CD4-positive, CD25-positive, alpha-beta regulatory T cell (primary cell): Measurements from ENCODE around the gene CELSR1. TPM values are rescaled to one million over a fixed set of nuclear protein-coding genes. Genes with fewer than 3 reads are reported as not detected.
A peak's percentile ranks its signal among the peaks of the same experiment; 100 is the strongest.

Experiments used
- ATAC-seq, 2 donors: fragments of 150-1000 bp; cut with Tn5 transposase; one replicate each; pipeline ENCODE4 v1.10.0; 2021; ENCODE audit warnings: low read depth in 2 of 2, moderate number of reproducible peaks in 2 of 2, moderate library complexity in 1 of 2
- DNase-seq, 3 donors: peaks; one replicate each; pipeline versions ENCODE4 v3.0.0 to v3.0.0-alpha.2; 2012 to 2022; ENCODE audit warnings: mixed read lengths in 1 of 3
- H3K27ac ChIP-seq: one replicate; pipeline ENCODE4 v1.7.0; 2013; ENCODE audit warnings: mild to moderate bottlenecking, low read length; ENCODE audit not compliant: insufficient read depth, poor library complexity, severe bottlenecking
- H3K27me3 ChIP-seq: one replicate; pipeline ENCODE4 v1.7.0; 2013; ENCODE audit warnings: low read length; ENCODE audit not compliant: control insufficient read depth, insufficient read depth
- H3K36me3 ChIP-seq: one replicate; pipeline ENCODE4 v1.7.0; 2013; ENCODE audit warnings: mild to moderate bottlenecking, low read length, moderate library complexity; ENCODE audit not compliant: control insufficient read depth, insufficient read depth
- H3K4me1 ChIP-seq: 2 replicates; pipeline ENCODE4 v1.7.0; 2013; ENCODE audit warnings: mild to moderate bottlenecking, low read length; ENCODE audit not compliant: insufficient read depth, control insufficient read depth, poor library complexity, severe bottlenecking
- H3K4me3 ChIP-seq: one replicate; pipeline ENCODE4 v1.7.0; 2013; ENCODE audit warnings: low read depth, mild to moderate bottlenecking, low read length, moderate library complexity
- H3K9me3 ChIP-seq, 2 experiments: 1 replicate in 1 of 2; 2 replicates in 1 of 2; pipeline ENCODE4 v1.7.0; 2013; ENCODE audit warnings: low read length in 2 of 2, mild to moderate bottlenecking in 1 of 2, moderate library complexity in 1 of 2; ENCODE audit not compliant: control insufficient read depth in 2 of 2
- H3K27ac Mint-ChIP-seq, 3 donors: one replicate each; pipeline ENCODE4 v1.8.0; 2020 to 2022; ENCODE audit warnings: mild to moderate bottlenecking in 3 of 3, mixed read lengths in 3 of 3, moderate library complexity in 2 of 3
- H3K27me3 Mint-ChIP-seq: one replicate; pipeline ENCODE4 v1.8.0; 2022; ENCODE audit warnings: mild to moderate bottlenecking, mixed read lengths
- H3K36me3 Mint-ChIP-seq: one replicate; pipeline ENCODE4 v1.8.0; 2020; ENCODE audit warnings: mixed read lengths
- H3K4me1 Mint-ChIP-seq, 4 donors: one replicate each; pipeline ENCODE4 v1.8.0; 2020 to 2022; ENCODE audit warnings: mixed read lengths in 4 of 4, mild to moderate bottlenecking in 1 of 4
- H3K4me3 Mint-ChIP-seq, 4 donors: one replicate each; pipeline ENCODE4 v1.8.0; 2020 to 2022; ENCODE audit warnings: mild to moderate bottlenecking in 4 of 4, mixed read lengths in 4 of 4, moderate library complexity in 3 of 4
- H3K9me3 Mint-ChIP-seq, 7 donors: one replicate each; pipeline ENCODE4 v1.8.0; 2020 to 2022; ENCODE audit warnings: mixed read lengths in 7 of 7, mild to moderate bottlenecking in 3 of 7, moderate library complexity in 2 of 7
- polyA plus RNA-seq, 4 donors: library from polyadenylated mRNA; unstranded; fragments of 300-500 nt; fragmentation: Illumina TruSeq; gene quantifications; one replicate each; pipeline ENCODE4 v1.2.3, GENCODE V29; 2021
- total RNA-seq: library from RNA; stranded (reverse); gene quantifications from one replicate; pipeline ENCODE4 v1.2.3, GENCODE V29; 2022

Gene CELSR1
- total and polyA plus RNA-seq, 5 donors from 2014 or later, result 0.10 to 1.4 (median 0.45) TPM; not detected in 1

DNA sequence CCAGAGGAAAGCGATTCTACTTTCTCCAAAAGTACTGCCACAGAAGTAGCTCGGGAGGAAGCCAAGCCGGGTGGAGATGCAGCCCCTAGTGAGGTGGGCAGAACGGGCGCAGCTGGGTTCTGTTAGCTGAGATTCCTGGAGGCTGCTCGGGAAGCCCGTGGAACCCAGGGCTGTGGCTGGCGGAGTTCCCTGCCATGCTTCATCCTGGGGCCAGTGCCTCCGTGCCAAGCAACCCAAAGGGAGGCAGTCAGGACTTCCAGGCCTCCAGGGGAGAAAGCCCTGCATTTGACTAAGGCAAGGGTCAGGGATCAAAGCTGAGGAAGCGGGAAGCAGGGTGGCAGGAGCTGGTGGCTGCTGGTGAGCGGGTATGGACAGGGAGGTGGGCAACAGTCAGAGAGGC, 208.6 kb downstream of the CELSR1 start:
- Mint-ChIP-seq H3K9me3 (no peaks in the 10 kb centered on the region), H3K27ac (no peak overlapping the region), H3K27me3 (no peaks in the 10 kb centered on the region), H3K4me1 (no peaks in the 10 kb centered on the region), H3K4me3 (no peak overlapping the region), H3K36me3 (no peaks in the 10 kb centered on the region)
- no peaks in the 10 kb centered on the region for H3K36me3 ChIP-seq
- no peaks in the 10 kb centered on the region for H3K4me1 ChIP-seq
- no peaks in the 10 kb centered on the region for H3K9me3 ChIP-seq
- no peak for DNase-seq
- H3K4me3 ChIP-seq, result no peak overlapping the region
- ATAC-seq, result no peak
- H3K27me3 ChIP-seq, result no peaks in the 10 kb centered on the region
- H3K27ac ChIP-seq, result no peak overlapping the region

DNA sequence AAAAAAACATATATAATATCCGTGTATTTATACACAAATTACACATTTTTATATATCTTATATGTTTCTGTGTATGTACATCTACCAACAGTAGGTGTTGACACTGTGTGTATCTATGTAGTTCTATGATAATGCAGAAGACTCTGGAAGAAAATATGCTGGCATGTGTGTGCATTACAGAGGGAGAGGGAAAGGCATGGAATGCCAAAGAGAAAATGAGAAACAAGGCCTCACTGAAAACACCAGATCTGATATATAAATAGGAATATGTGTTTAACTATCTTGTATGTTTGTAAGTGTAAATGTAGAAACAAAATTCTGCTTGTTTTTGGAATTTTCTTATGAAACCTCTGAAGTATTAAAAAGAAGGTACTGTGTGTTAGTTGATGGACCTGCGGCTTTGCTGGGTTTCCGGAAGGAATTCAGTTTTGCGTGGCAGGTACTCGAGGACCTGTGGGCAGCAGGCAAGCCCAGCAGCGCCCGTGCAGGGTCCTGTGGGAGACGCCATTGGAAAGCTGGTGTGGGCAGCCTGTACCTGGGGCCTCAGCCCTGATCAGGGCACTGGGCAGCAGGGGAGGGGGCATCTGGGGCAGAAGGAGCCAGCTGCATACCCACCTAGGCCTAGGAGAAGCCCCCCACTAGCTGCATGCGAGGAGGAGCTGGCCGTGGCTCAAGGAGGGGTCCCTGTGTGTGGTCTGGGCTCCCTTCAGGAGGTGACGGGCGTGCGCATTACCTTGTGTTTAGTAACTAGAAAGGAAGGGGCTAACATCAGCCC, 209.5 kb downstream of the CELSR1 start:
- ATAC-seq, result no peak
- Mint-ChIP-seq H3K27me3 (no peaks in the 10 kb centered on the region), H3K9me3 (no peaks in the 10 kb centered on the region), H3K4me1 (no peaks in the 10 kb centered on the region), H3K27ac (no peak overlapping the region), H3K36me3 (no peaks in the 10 kb centered on the region), H3K4me3 (no peak overlapping the region)
- no peak overlapping the region for H3K4me3 ChIP-seq
- H3K9me3 ChIP-seq, result no peaks in the 10 kb centered on the region
- DNase-seq, result no peak
- H3K4me1 ChIP-seq, result no peaks in the 10 kb centered on the region
- no peaks in the 10 kb centered on the region for H3K36me3 ChIP-seq
- H3K27me3 ChIP-seq, result no peaks in the 10 kb centered on the region
- no peak overlapping the region for H3K27ac ChIP-seq

DNA sequence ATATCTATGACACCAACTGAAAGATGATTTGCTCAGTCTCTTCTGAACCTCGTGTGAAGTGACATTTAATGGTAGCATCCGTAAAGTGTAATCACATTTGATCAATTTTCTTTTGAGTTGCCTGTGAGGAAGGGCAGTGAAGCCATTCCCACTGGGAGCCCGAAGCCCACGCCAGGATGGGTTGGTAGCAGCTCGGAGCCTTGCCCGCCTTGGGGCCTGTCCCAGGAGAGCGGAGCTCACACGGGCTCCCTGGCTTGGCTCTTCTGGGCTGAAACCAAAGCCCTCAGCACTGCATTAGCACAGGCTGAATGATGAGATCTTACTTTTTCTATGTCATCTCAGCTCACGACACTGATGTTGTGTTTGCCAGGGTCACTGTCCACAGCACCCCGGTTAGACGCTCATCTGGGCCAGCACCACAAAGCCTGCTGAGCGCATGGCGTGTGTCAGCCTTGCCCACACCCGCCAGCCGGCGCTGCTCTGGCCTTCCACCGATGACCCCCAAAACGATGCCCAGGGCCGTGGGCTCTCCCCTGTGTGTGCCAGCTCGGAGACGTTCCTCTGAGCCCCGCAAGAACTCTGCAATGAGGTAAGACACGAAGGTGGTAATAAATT, 211.2 kb downstream of the CELSR1 start:
- no peaks in the 10 kb centered on the region for H3K4me1 ChIP-seq
- no peaks in the 10 kb centered on the region for H3K9me3 Mint-ChIP-seq
- H3K4me3 Mint-ChIP-seq, result no peak overlapping the region
- no peak overlapping the region for H3K27ac ChIP-seq
- no peaks in the 10 kb centered on the region for H3K27me3 Mint-ChIP-seq
- no peaks in the 10 kb centered on the region for H3K27me3 ChIP-seq
- H3K9me3 ChIP-seq, result no peaks in the 10 kb centered on the region
- no peak for ATAC-seq
- no peaks in the 10 kb centered on the region for H3K4me1 Mint-ChIP-seq
- no peak for DNase-seq
- no peak overlapping the region for H3K27ac Mint-ChIP-seq
- no peaks in the 10 kb centered on the region for H3K36me3 Mint-ChIP-seq
- no peaks in the 10 kb centered on the region for H3K36me3 ChIP-seq
- H3K4me3 ChIP-seq, result no peak overlapping the region

DNA sequence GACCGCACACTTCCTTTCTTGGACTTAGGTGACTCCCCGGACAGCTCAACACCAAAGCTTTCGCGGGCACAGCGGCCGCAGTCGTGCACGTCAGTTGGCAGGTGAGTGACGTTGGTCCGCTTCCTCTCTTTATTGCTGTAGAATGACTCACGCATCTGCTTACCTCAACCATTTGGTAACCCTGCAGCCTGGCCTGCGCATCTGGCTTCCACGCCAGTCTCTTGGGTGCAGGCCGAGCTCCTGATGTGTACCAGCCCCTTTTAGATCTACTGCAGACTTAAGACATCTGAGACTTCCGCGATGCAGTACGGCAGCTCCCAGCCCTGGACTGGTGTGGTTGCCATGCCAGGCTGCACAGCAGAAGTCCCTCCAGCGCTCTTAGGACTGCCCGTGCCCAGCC, 214.3 kb downstream of the CELSR1 start:
- no peaks in the 10 kb centered on the region for H3K27me3 ChIP-seq
- no peaks in the 10 kb centered on the region for H3K9me3 ChIP-seq
- Mint-ChIP-seq H3K4me1 (no peaks in the 10 kb centered on the region), H3K9me3 (no peaks in the 10 kb centered on the region), H3K4me3 (no peak overlapping the region), H3K27me3 (no peaks in the 10 kb centered on the region), H3K36me3 (no peaks in the 10 kb centered on the region), H3K27ac (peak overlapping the region in 1 of 3 donors; percentile 26)
- no peaks in the 10 kb centered on the region for H3K36me3 ChIP-seq
- DNase-seq (no peak), ATAC-seq (no peak)
- no peak overlapping the region for H3K4me3 ChIP-seq
- H3K27ac ChIP-seq, result no peak overlapping the region
- no peaks in the 10 kb centered on the region for H3K4me1 ChIP-seq

DNA sequence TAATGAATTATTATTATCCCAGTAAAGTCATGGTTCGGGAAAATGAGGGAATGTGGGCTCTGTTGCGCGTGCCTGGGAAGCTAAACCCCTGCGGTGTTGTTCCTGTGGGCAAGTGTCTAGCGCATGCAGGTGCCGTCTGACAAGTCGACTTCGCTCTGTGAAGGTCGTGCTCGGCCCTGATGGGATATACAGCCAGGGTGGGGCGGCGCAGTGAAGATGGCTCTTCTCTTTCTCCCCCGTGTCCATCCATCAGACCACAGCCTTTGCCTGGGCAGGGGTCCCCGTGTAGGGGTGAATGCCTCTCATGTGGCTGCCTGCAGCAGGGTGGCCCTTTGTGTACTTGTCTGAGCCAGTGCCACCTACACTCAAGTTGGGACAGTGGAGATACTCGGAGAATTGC, 214.7 kb downstream of the CELSR1 start:
- H3K4me1 ChIP-seq, result no peaks in the 10 kb centered on the region
- no peaks in the 10 kb centered on the region for H3K27me3 ChIP-seq
- Mint-ChIP-seq H3K27me3 (no peaks in the 10 kb centered on the region), H3K27ac (no peak overlapping the region), H3K4me1 (no peaks in the 10 kb centered on the region), H3K9me3 (no peaks in the 10 kb centered on the region), H3K36me3 (no peaks in the 10 kb centered on the region), H3K4me3 (no peak overlapping the region)
- H3K27ac ChIP-seq, result no peak overlapping the region
- H3K36me3 ChIP-seq, result no peaks in the 10 kb centered on the region
- DNase-seq (no peak), ATAC-seq (no peak)
- H3K4me3 ChIP-seq, result no peak overlapping the region
- H3K9me3 ChIP-seq, result no peaks in the 10 kb centered on the region

DNA sequence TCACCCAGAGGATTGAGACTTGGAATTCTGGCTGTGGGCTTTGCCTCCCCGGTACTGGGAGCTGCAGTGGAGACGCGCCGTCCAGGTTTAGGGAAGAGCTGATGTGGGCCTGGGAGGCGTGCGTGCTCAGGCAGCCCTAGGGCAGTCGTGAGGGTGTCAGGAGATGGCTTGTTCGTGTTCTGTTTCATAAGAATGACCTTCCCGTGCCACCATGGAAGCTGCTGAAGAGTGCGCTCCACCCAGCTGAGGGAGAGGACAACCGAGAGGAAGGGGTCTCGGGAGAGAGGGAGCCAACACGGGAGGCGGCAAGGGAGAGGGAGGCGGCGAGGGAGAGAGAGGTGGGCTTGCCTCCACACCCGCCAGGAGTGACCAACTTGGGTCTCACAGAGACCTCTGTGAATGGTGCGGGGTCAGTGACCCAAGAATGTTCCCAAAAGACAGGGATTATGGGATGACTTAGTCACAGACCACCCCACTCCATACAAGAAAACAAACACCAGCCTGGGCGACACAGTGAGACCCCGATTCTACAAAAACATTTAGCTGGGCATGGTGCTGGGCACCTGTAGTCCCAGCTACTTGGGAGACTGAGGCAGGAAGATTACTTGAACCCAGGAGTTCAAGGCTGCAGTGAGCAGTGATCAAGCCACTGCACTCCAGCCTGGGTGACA, 216.6 kb downstream of the CELSR1 start:
- Mint-ChIP-seq H3K4me3 (no peak overlapping the region), H3K36me3 (no peaks in the 10 kb centered on the region)
- H3K4me1 ChIP-seq, result no peaks in the 10 kb centered on the region

DNA sequence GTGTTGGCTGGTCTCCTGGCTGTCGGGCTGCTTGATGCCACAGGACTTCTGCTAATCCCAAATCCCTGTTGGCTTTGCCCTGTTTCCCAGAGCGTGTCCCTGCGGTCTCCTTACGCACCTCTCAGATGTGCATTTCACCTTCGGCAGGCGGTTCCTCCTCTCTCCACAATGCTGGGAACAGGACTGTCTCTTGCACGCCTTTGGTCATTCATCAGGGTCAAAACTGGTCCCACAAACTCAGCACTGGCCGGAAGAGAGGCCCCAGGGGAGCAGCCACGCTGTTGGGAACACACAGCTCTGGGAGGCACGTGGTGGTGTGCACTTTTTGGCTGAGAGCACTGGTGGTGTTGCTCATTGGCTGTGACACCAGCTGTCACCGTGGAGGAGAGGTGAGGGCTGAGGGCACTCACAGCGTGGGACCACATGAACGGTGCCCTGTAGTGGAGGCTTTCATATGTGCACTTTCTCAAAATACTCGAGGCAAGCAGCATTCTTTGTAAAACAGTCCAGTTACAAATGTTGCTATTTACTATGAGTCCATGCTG, 217.2 kb downstream of the CELSR1 start:
- no peak overlapping the region for H3K4me3 ChIP-seq
- H3K4me1 ChIP-seq, result no peaks in the 10 kb centered on the region
- Mint-ChIP-seq H3K27ac (no peak overlapping the region), H3K9me3 (no peaks in the 10 kb centered on the region), H3K4me3 (no peak overlapping the region), H3K4me1 (peaks cover 0 to 10% (median 0%) of the 10 kb centered on the region in 4 donors), H3K36me3 (no peaks in the 10 kb centered on the region), H3K27me3 (no peaks in the 10 kb centered on the region)
- H3K27ac ChIP-seq, result no peak overlapping the region
- H3K27me3 ChIP-seq, result no peaks in the 10 kb centered on the region
- DNase-seq (no peak), ATAC-seq (no peak)
- H3K9me3 ChIP-seq, result no peaks in the 10 kb centered on the region
- no peaks in the 10 kb centered on the region for H3K36me3 ChIP-seq

More for the DNA sequence above, 216.6 kb downstream of the CELSR1 start:
- no peaks in the 10 kb centered on the region for H3K27me3 ChIP-seq
- H3K27ac Mint-ChIP-seq, result peak overlapping the region in 1 of 3 donors; percentile 20
- H3K4me3 ChIP-seq, result no peak overlapping the region
- no peak for ATAC-seq
- no peaks in the 10 kb centered on the region for H3K27me3 Mint-ChIP-seq
- H3K9me3 Mint-ChIP-seq, result no peaks in the 10 kb centered on the region
- H3K4me1 Mint-ChIP-seq, result peaks cover 0 to 6% (median 0%) of the 10 kb centered on the region in 4 donors
- H3K36me3 ChIP-seq, result no peaks in the 10 kb centered on the region
- no peak for DNase-seq
- no peaks in the 10 kb centered on the region for H3K9me3 ChIP-seq
- H3K27ac ChIP-seq, result no peak overlapping the region
